HG03571 (cell line): ENCODE results near the gene ERBB4.

Experiments
- ATAC-seq: cut with Tn5 transposase; IDR thresholded peaks from one replicate; pipeline ENCODE4 v1.9.1; 2021; ENCODE audit not compliant: unreplicated experiment

ERBB4 gene

GRCh38 chr2:211845338-211846035 is 693.1 kb downstream of the ERBB4 start:
- ATAC-seq: no peak

GRCh38 chr2:211837706-211838105 is 700.9 kb downstream of the ERBB4 start:
- ATAC-seq: no peak

- ATAC-seq: no peak
Observed at GRCh38 chr2:211837206-211837605, 701.4 kb downstream of the ERBB4 start.

GRCh38 chr2:211836409-211836808 is 702.2 kb downstream of the ERBB4 start:
- no peak for ATAC-seq

GRCh38 chr2:211835695-211836094 is 702.9 kb downstream of the ERBB4 start:
- no peak for ATAC-seq

GRCh38 chr2:211833582-211834279 is 704.9 kb downstream of the ERBB4 start:
- no peak for ATAC-seq

- ATAC-seq: no peak
Observed at GRCh38 chr2:211829725-211830124, 708.9 kb downstream of the ERBB4 start.

- ATAC-seq: no peak
Observed at GRCh38 chr2:211823886-211824479, 714.6 kb downstream of the ERBB4 start.

GRCh38 chr2:211822686-211823335 is 715.8 kb downstream of the ERBB4 start:
- no peak for ATAC-seq

- no peak for ATAC-seq
Observed at GRCh38 chr2:211816754-211817153, 721.8 kb downstream of the ERBB4 start.

GRCh38 chr2:211812587-211812986 is 726.0 kb downstream of the ERBB4 start:
- no peak for ATAC-seq

- ATAC-seq: no peak
Observed at GRCh38 chr2:211802666-211803065, 735.9 kb downstream of the ERBB4 start.

GRCh38 chr2:211800001-211800400 is 738.6 kb downstream of the ERBB4 start:
- ATAC-seq: no peak

- ATAC-seq: no peak
Observed at GRCh38 chr2:211798868-211799267, 739.7 kb downstream of the ERBB4 start.

GRCh38 chr2:211793690-211794089 is 744.9 kb downstream of the ERBB4 start:
- no peak for ATAC-seq

- ATAC-seq: no peak
Observed at GRCh38 chr2:211789982-211790381, 748.6 kb downstream of the ERBB4 start.

- no peak for ATAC-seq
Observed at GRCh38 chr2:211766689-211767088, 771.9 kb downstream of the ERBB4 start.

GRCh38 chr2:211762479-211762878 is 776.1 kb downstream of the ERBB4 start:
- ATAC-seq: no peak

GRCh38 chr2:211760103-211760502 is 778.5 kb downstream of the ERBB4 start:
- no peak for ATAC-seq

- no peak for ATAC-seq
Observed at GRCh38 chr2:211756266-211756665, 782.3 kb downstream of the ERBB4 start.

- no peak for ATAC-seq
Observed at GRCh38 chr2:211755187-211755586, 783.4 kb downstream of the ERBB4 start.

- no peak for ATAC-seq
Observed at GRCh38 chr2:211751848-211752247, 786.8 kb downstream of the ERBB4 start.
